ENCODE data around the gene NDUFB8. TPM values are rescaled to one million over a fixed set of nuclear protein-coding genes. Genes with fewer than 3 reads are reported as not detected.
"Not testable (repeated sequence)": the region's sequence is repeated elsewhere in the genome, so short reads cannot be mapped to it uniquely, and the experiment has no call there.

Gene NDUFB8
- polyA plus RNA-seq (2014; cell fraction: cytosol; rRNA removed) = 272 and 324 TPM in 2 replicates
- polyA plus RNA-seq (2014; cell fraction: nucleus; rRNA removed) = 182 and 224 TPM in 2 replicates

- peak; percentile 91 for DNase-seq (ENCODE audit: low spot score)
These were observed at the start of gene NDUFB8 for GRCh38 chr10:100529475-100530298. Gene NDUFB8, minus strand, starts transcription at chr10:100529871. Its CDS starts 20 bp downstream, at chr10:100529851.

GRCh38 chr10:100576282-100576635, 46.6 kb upstream of the NDUFB8 start:
- no peak for DNase-seq (ENCODE audit: low spot score)

GRCh38 chr10:100575585-100576281, 46.1 kb upstream of the NDUFB8 start:
- DNase-seq (ENCODE audit: low spot score) = no peak

GRCh38 chr10:100575146-100575545, 45.5 kb upstream of the NDUFB8 start:
- DNase-seq (ENCODE audit: low spot score) = not testable (repeated sequence)

GRCh38 chr10:100571084-100571856, 41.6 kb upstream of the NDUFB8 start:
- no peak for DNase-seq (ENCODE audit: low spot score)

- no peak for DNase-seq (ENCODE audit: low spot score)
These were observed 40.8 kb upstream of the NDUFB8 start for GRCh38 chr10:100570506-100570905.

GRCh38 chr10:100569687-100570481, 40.2 kb upstream of the NDUFB8 start:
- DNase-seq (ENCODE audit: low spot score) = no peak

GRCh38 chr10:100568912-100569311, 39.2 kb upstream of the NDUFB8 start:
- DNase-seq (ENCODE audit: low spot score) = no peak

- DNase-seq (ENCODE audit: low spot score) = no peak
These were observed 38.2 kb upstream of the NDUFB8 start for GRCh38 chr10:100567826-100568225.

- DNase-seq (ENCODE audit: low spot score) = no peak
These were observed 37.6 kb upstream of the NDUFB8 start for GRCh38 chr10:100567249-100567648.

GRCh38 chr10:100566561-100566960, 36.9 kb upstream of the NDUFB8 start:
- no peak for DNase-seq (ENCODE audit: low spot score)

- DNase-seq (ENCODE audit: low spot score) = no peak
These were observed 35.7 kb upstream of the NDUFB8 start for GRCh38 chr10:100565206-100565985.

- peak; percentile 76 for DNase-seq (ENCODE audit: low spot score)
These were observed 32.5 kb upstream of the NDUFB8 start for GRCh38 chr10:100562008-100562672.

GRCh38 chr10:100561005-100561404, 31.3 kb upstream of the NDUFB8 start:
- no peak for DNase-seq (ENCODE audit: low spot score)

GRCh38 chr10:100560248-100560647, 30.6 kb upstream of the NDUFB8 start:
- DNase-seq (ENCODE audit: low spot score) = no peak

- no peak for DNase-seq (ENCODE audit: low spot score)
These were observed 25.2 kb upstream of the NDUFB8 start for GRCh38 chr10:100554902-100555301.

- no peak for DNase-seq (ENCODE audit: low spot score)
These were observed 24.3 kb upstream of the NDUFB8 start for GRCh38 chr10:100553929-100554328.

- DNase-seq (ENCODE audit: low spot score) = no peak
These were observed 22.1 kb upstream of the NDUFB8 start for GRCh38 chr10:100551738-100552137.

- DNase-seq (ENCODE audit: low spot score) = no peak
These were observed 21.5 kb upstream of the NDUFB8 start for GRCh38 chr10:100551196-100551595.

GRCh38 chr10:100544950-100545349, 15.3 kb upstream of the NDUFB8 start:
- DNase-seq (ENCODE audit: low spot score) = no peak
